Muscle layer of colon (tissue), 2 donors: ENCODE data around the gene TBC1D25.
A peak's percentile ranks its signal among the peaks of the same experiment; 100 is the strongest.

Source experiments
- H3K27ac ChIP-seq: one replicate; pipeline ENCODE4 v1.7.0; 2013; ENCODE audit warnings: low read depth, mild to moderate bottlenecking, low read length, moderate library complexity
- H3K27me3 ChIP-seq, 2 donors: one replicate each; pipeline ENCODE4 v1.7.0; 2013; ENCODE audit warnings: low read length in 2 of 2, mild to moderate bottlenecking in 2 of 2; ENCODE audit not compliant: insufficient read depth in 2 of 2, control insufficient read depth in 1 of 2
- H3K36me3 ChIP-seq: one replicate; pipeline ENCODE4 v1.7.0; 2013; ENCODE audit warnings: mild to moderate bottlenecking, low read length; ENCODE audit not compliant: insufficient read depth
- H3K4me1 ChIP-seq: one replicate; pipeline ENCODE4 v1.7.0; 2013; ENCODE audit warnings: mild to moderate bottlenecking, low read length; ENCODE audit not compliant: insufficient read depth
- H3K4me3 ChIP-seq, 2 donors: one replicate each; pipeline ENCODE4 v1.7.0; 2013; ENCODE audit warnings: low read length in 2 of 2, low read depth in 1 of 2, mild to moderate bottlenecking in 1 of 2, moderate library complexity in 1 of 2
- H3K9ac ChIP-seq: one replicate; pipeline ENCODE4 v1.7.0; 2013; ENCODE audit warnings: low read length
- H3K9me3 ChIP-seq: one replicate; pipeline ENCODE4 v1.7.0; 2013; ENCODE audit warnings: mild to moderate bottlenecking, low read length
- donor health status: abdominal sarcoma.
- donor health status: Adenocarcinoma of cecum.

TBC1D25 gene

GRCh38 chrX:48507246-48507645 is 32.3 kb upstream of the TBC1D25 start:
- no peaks in the 10 kb centered on the region for H3K36me3 ChIP-seq
- no peak overlapping the region for H3K4me3 ChIP-seq
- no peak overlapping the region for H3K9ac ChIP-seq
- peaks cover 0 to 7% of the 10 kb centered on the region in 2 donors for H3K27me3 ChIP-seq
- no peaks in the 10 kb centered on the region for H3K9me3 ChIP-seq
- H3K27ac ChIP-seq: no peak overlapping the region
- H3K4me1 ChIP-seq: no peaks in the 10 kb centered on the region

GRCh38 chrX:48508400-48509244 is 30.9 kb upstream of the TBC1D25 start, which contains the start of gene PORCN:
PORCN (plus strand) TSS chrX:48508992; CDS start chrX:48509821, 829 bp downstream.
- Histone ChIP-seq H3K36me3 (no peaks in the 10 kb centered on the region), H3K27ac (peak within 1 kb of the TSS; percentile 68), H3K9ac (peak within 1 kb of the TSS; percentile 53), H3K4me3 (peak within 1 kb of the TSS; percentile 71 to 81), H3K4me1 (no peaks in the 10 kb centered on the region), H3K9me3 (no peaks in the 10 kb centered on the region), H3K27me3 (peaks cover 0 to 7% of the 10 kb centered on the region in 2 donors)

GRCh38 chrX:48509245-48509590 is 30.3 kb upstream of the TBC1D25 start:
- no peaks in the 10 kb centered on the region for H3K9me3 ChIP-seq
- H3K4me1 ChIP-seq: no peaks in the 10 kb centered on the region
- H3K9ac ChIP-seq: peak overlapping the region; percentile 33
- peak overlapping the region; percentile 71 to 81 for H3K4me3 ChIP-seq
- H3K27ac ChIP-seq: peak overlapping the region; percentile 68
- no peaks in the 10 kb centered on the region for H3K36me3 ChIP-seq
- peaks cover 0 to 10% of the 10 kb centered on the region in 2 donors for H3K27me3 ChIP-seq

- H3K9ac ChIP-seq: peak overlapping the region; percentile 33
- H3K4me3 ChIP-seq: peak overlapping the region; percentile 71 to 81
- peaks cover 0 to 14% of the 10 kb centered on the region in 2 donors for H3K27me3 ChIP-seq
- H3K36me3 ChIP-seq: peaks cover 2% of the 10 kb centered on the region
- no peaks in the 10 kb centered on the region for H3K9me3 ChIP-seq
- H3K4me1 ChIP-seq: no peaks in the 10 kb centered on the region
- no peak overlapping the region for H3K27ac ChIP-seq
These were observed 29.9 kb upstream of the TBC1D25 start for GRCh38 chrX:48509619-48510018.

- H3K9ac ChIP-seq: no peak overlapping the region
- H3K4me3 ChIP-seq: no peak overlapping the region
- H3K9me3 ChIP-seq: no peaks in the 10 kb centered on the region
- peaks cover 0 to 17% of the 10 kb centered on the region in 2 donors for H3K27me3 ChIP-seq
- H3K27ac ChIP-seq: no peak overlapping the region
- no peaks in the 10 kb centered on the region for H3K4me1 ChIP-seq
- peaks cover 13% of the 10 kb centered on the region for H3K36me3 ChIP-seq
These were observed 28.0 kb upstream of the TBC1D25 start for GRCh38 chrX:48511560-48511959.

GRCh38 chrX:48512371-48512935 is 27.1 kb upstream of the TBC1D25 start:
- Histone ChIP-seq H3K9ac (no peak overlapping the region), H3K4me1 (no peaks in the 10 kb centered on the region)

GRCh38 chrX:48513670-48514069 is 25.8 kb upstream of the TBC1D25 start:
- Histone ChIP-seq H3K9me3 (no peaks in the 10 kb centered on the region), H3K27me3 (peaks cover 0 to 17% of the 10 kb centered on the region in 2 donors), H3K9ac (no peak overlapping the region), H3K4me1 (no peaks in the 10 kb centered on the region), H3K27ac (no peak overlapping the region), H3K4me3 (no peak overlapping the region), H3K36me3 (peaks cover 13% of the 10 kb centered on the region)

More at GRCh38 chrX:48512371-48512935, 27.1 kb upstream of the TBC1D25 start:
- peaks cover 13% of the 10 kb centered on the region for H3K36me3 ChIP-seq
- no peak overlapping the region for H3K27ac ChIP-seq
- no peak overlapping the region for H3K4me3 ChIP-seq
- peaks cover 0 to 17% of the 10 kb centered on the region in 2 donors for H3K27me3 ChIP-seq
- no peaks in the 10 kb centered on the region for H3K9me3 ChIP-seq

- H3K4me1 ChIP-seq: no peaks in the 10 kb centered on the region
- no peaks in the 10 kb centered on the region for H3K9me3 ChIP-seq
- no peak overlapping the region for H3K9ac ChIP-seq
- H3K27ac ChIP-seq: no peak overlapping the region
- peaks cover 0 to 11% of the 10 kb centered on the region in 2 donors for H3K27me3 ChIP-seq
- peaks cover 13% of the 10 kb centered on the region for H3K36me3 ChIP-seq
- no peak overlapping the region for H3K4me3 ChIP-seq
These were observed 25.2 kb upstream of the TBC1D25 start for GRCh38 chrX:48514126-48514806.

- H3K27ac ChIP-seq: no peak overlapping the region
- H3K9ac ChIP-seq: no peak overlapping the region
- H3K9me3 ChIP-seq: no peaks in the 10 kb centered on the region
- no peaks in the 10 kb centered on the region for H3K4me1 ChIP-seq
- H3K4me3 ChIP-seq: no peak overlapping the region
- H3K27me3 ChIP-seq: peaks cover 0 to 10% of the 10 kb centered on the region in 2 donors
- H3K36me3 ChIP-seq: peaks cover 13% of the 10 kb centered on the region
These were observed 24.6 kb upstream of the TBC1D25 start for GRCh38 chrX:48514868-48515460.

GRCh38 chrX:48515842-48516241 is 23.7 kb upstream of the TBC1D25 start:
- Histone ChIP-seq H3K36me3 (peaks cover 13% of the 10 kb centered on the region), H3K27ac (no peak overlapping the region), H3K9me3 (no peaks in the 10 kb centered on the region), H3K27me3 (peaks cover 0 to 10% of the 10 kb centered on the region in 2 donors), H3K4me1 (no peaks in the 10 kb centered on the region), H3K9ac (no peak overlapping the region), H3K4me3 (no peak overlapping the region)

GRCh38 chrX:48516285-48516684 is 23.2 kb upstream of the TBC1D25 start:
- H3K4me3 ChIP-seq: no peak overlapping the region
- no peak overlapping the region for H3K9ac ChIP-seq
- peaks cover 13% of the 10 kb centered on the region for H3K36me3 ChIP-seq
- H3K9me3 ChIP-seq: no peaks in the 10 kb centered on the region
- H3K4me1 ChIP-seq: no peaks in the 10 kb centered on the region
- H3K27me3 ChIP-seq: peaks cover 0 to 10% of the 10 kb centered on the region in 2 donors
- H3K27ac ChIP-seq: no peak overlapping the region
